H1 (cell line): Measurements from ENCODE around the gene PLXNA4. TPM values are rescaled to one million over a fixed set of nuclear protein-coding genes. Genes with fewer than 3 reads are reported as not detected.

ENCODE experiments used
- CTCF ChIA-PET: fragments of 300-600 bp; sonication (Branson Sonifier 250); formaldehyde crosslinking; loops from one replicate; lab custom pipeline; 2021; ENCODE audit not compliant: partially characterized antibody; lab: Charles Lee
- POLR2A ChIA-PET: fragments of 300-600 bp; sonication (Branson Sonifier 250); formaldehyde crosslinking; loops from one replicate; lab custom pipeline; 2021; ENCODE audit warnings: inconsistent platforms; ENCODE audit not compliant: partially characterized antibody; lab: Charles Lee
- DNase-seq, 2 experiments: peaks; one replicate each; pipeline versions ENCODE4 v3.0.0 to v3.0.0-alpha.2; 2010 to 2022; ENCODE audit warnings: low spot score in 2 of 2, low read depth in 1 of 2, mixed read lengths in 1 of 2
- FAIRE-seq: peaks from 2 replicates; lab custom pipeline; 2011; peaks lifted over from hg19 to GRCh38; lab: Jason Lieb, UNC
- H2AFZ ChIP-seq: 2 replicates; pipeline ENCODE4 v1.8.1; 2012; ENCODE audit warnings: low read length, inconsistent platforms
- H2AK5ac ChIP-seq: 2 replicates; pipeline ENCODE4 v1.6.1; 2013; ENCODE audit warnings: low read depth, low read length
- H2BK120ac ChIP-seq: replicated peaks from 2 replicates; pipeline ENCODE3; 2013; ENCODE audit warnings: low read depth, low read length, inconsistent platforms
- H2BK12ac ChIP-seq: 2 replicates; pipeline ENCODE4 v1.6.1; 2013; ENCODE audit warnings: low read depth, low read length
- H2BK15ac ChIP-seq: 2 replicates; pipeline ENCODE4 v1.6.1; 2013; ENCODE audit warnings: low read length
- H2BK20ac ChIP-seq: 2 replicates; pipeline ENCODE4 v1.6.1; 2013; ENCODE audit warnings: low read length
- H2BK5ac ChIP-seq: 2 replicates; pipeline ENCODE4 v1.6.1; 2013; ENCODE audit warnings: low read depth, low read length
- H3K14ac ChIP-seq: 2 replicates; pipeline ENCODE4 v1.6.1; 2013; ENCODE audit warnings: inconsistent platforms; ENCODE audit not compliant: insufficient read length
- H3K18ac ChIP-seq: 2 replicates; pipeline ENCODE4 v1.6.1; 2013; ENCODE audit warnings: low read length; ENCODE audit errors: extremely low read depth
- H3K23ac ChIP-seq: 2 replicates; pipeline ENCODE4 v1.6.1; 2013; ENCODE audit warnings: inconsistent platforms; ENCODE audit not compliant: insufficient read length
- H3K23me2 ChIP-seq: 2 replicates; pipeline ENCODE4 v1.6.1; 2013; ENCODE audit warnings: low read depth, low read length
- H3K27ac ChIP-seq: 2 replicates; pipeline ENCODE4 v1.6.1; 2011; ENCODE audit warnings: low read depth, low read length, inconsistent platforms
- H3K27me3 ChIP-seq, 4 experiments: replicated peaks in 1 of 4; 1 replicate in 1 of 4; 2 replicates in 3 of 4; pipeline versions ENCODE4 v1.6.1 to v1.8.1; 2011 to 2013; ENCODE audit warnings: low read length in 3 of 4, mild to moderate bottlenecking in 3 of 4, inconsistent platforms in 2 of 4, mixed read lengths in 2 of 4, moderate library complexity in 1 of 4; ENCODE audit not compliant: control insufficient read depth in 3 of 4, insufficient read depth in 3 of 4; ENCODE audit errors: extremely low read depth in 1 of 4
- H3K36me3 ChIP-seq, 4 experiments: 2 replicates each; pipeline versions ENCODE4 v1.6.1 to v1.8.1; 2011 to 2013; ENCODE audit warnings: mild to moderate bottlenecking in 4 of 4, low read length in 3 of 4, moderate library complexity in 2 of 4, control low read depth in 1 of 4, inconsistent platforms in 1 of 4; ENCODE audit not compliant: insufficient read depth in 4 of 4, control insufficient read depth in 2 of 4
- H3K4ac ChIP-seq: replicated peaks from 2 replicates; pipeline ENCODE3; 2013; ENCODE audit warnings: low read length, low read depth, mixed read lengths, inconsistent platforms; ENCODE audit not compliant: insufficient read length
- H3K4me1 ChIP-seq, 4 experiments: replicated peaks in 1 of 4; 1 replicate in 1 of 4; 2 replicates in 3 of 4; pipeline versions ENCODE4 v1.6.1 to v1.8.1; 2011 to 2013; ENCODE audit warnings: low read length in 3 of 4, inconsistent platforms in 2 of 4, mixed read lengths in 1 of 4; ENCODE audit not compliant: insufficient read depth in 4 of 4, control insufficient read depth in 3 of 4
- H3K4me2 ChIP-seq, 2 experiments: 2 replicates each; pipeline versions ENCODE4 v1.6.1 to v1.8.1; 2011 to 2013; ENCODE audit warnings: low read depth in 2 of 2, low read length in 2 of 2, control low read depth in 1 of 2, inconsistent platforms in 1 of 2, mild to moderate bottlenecking in 1 of 2; ENCODE audit not compliant: insufficient read depth in 1 of 2
- H3K4me3 ChIP-seq, 4 experiments: fragments of 200-600, 300-600 bp in 1 of 4; sonication (generic), shearing (Covaris generic), sonication (Bioruptor Twin) in 1 of 4; 2 replicates each; pipeline versions ENCODE4 v1.5.1 to v1.8.1; 2011 to 2016; ENCODE audit warnings: low read length in 4 of 4, low read depth in 3 of 4, control low read depth in 2 of 4, inconsistent platforms in 2 of 4, mild to moderate bottlenecking in 2 of 4, mixed read lengths in 1 of 4, moderate library complexity in 1 of 4; ENCODE audit not compliant: insufficient read depth in 2 of 4; ENCODE audit errors: extremely low read depth in 1 of 4
- H3K56ac ChIP-seq: replicated peaks from 2 replicates; pipeline ENCODE3; 2013; ENCODE audit warnings: low read depth, mild to moderate bottlenecking, mixed read lengths, low read length, inconsistent platforms; ENCODE audit not compliant: insufficient read length
- H3K79me1 ChIP-seq: 2 replicates; pipeline ENCODE4 v1.6.1; 2013; ENCODE audit warnings: low read depth, low read length, control low read depth
- H3K79me2 ChIP-seq, 2 experiments: 2 replicates each; pipeline versions ENCODE4 v1.6.1 to v1.8.1; 2012 to 2013; ENCODE audit warnings: low read length in 2 of 2, mild to moderate bottlenecking in 2 of 2, inconsistent platforms in 1 of 2; ENCODE audit not compliant: insufficient read depth in 2 of 2, control insufficient read depth in 1 of 2
- H3K9ac ChIP-seq, 4 experiments: replicated peaks in 1 of 4; 1 replicate in 1 of 4; 2 replicates in 3 of 4; pipeline versions ENCODE4 v1.6.1 to v1.8.1; 2011 to 2013; ENCODE audit warnings: low read depth in 3 of 4, low read length in 3 of 4, control low read depth in 2 of 4, mild to moderate bottlenecking in 2 of 4, moderate library complexity in 2 of 4, inconsistent platforms in 1 of 4; ENCODE audit errors: extremely low read depth in 1 of 4
- H3K9me3 ChIP-seq, 2 experiments: 2 replicates each; pipeline versions ENCODE4 v1.6.1 to v1.8.1; 2012 to 2013; ENCODE audit warnings: mild to moderate bottlenecking in 2 of 2, moderate library complexity in 2 of 2, control low read depth in 1 of 2, inconsistent platforms in 1 of 2, low read depth in 1 of 2, low read length in 1 of 2, mixed read lengths in 1 of 2; ENCODE audit not compliant: insufficient read depth in 2 of 2
- H4K20me1 ChIP-seq, 2 experiments: replicated peaks in 1 of 2; 2 replicates each; pipeline versions ENCODE3 to v1.8.1; 2011 to 2013; ENCODE audit warnings: inconsistent platforms in 2 of 2, low read length in 2 of 2, mild to moderate bottlenecking in 1 of 2; ENCODE audit not compliant: insufficient read depth in 2 of 2, control insufficient read depth in 1 of 2
- H4K5ac ChIP-seq: 2 replicates; pipeline ENCODE4 v1.6.1; 2013; ENCODE audit warnings: low read length, low read depth, mixed read lengths, inconsistent platforms; ENCODE audit not compliant: insufficient read length
- H4K8ac ChIP-seq: 2 replicates; pipeline ENCODE4 v1.8.0; 2013; ENCODE audit warnings: mild to moderate bottlenecking, moderate library complexity, low read length, inconsistent platforms; ENCODE audit not compliant: insufficient read depth; ENCODE audit errors: extremely low read depth
- H4K91ac ChIP-seq: replicated peaks from 2 replicates; pipeline ENCODE3; 2013; ENCODE audit warnings: low read length, mixed read lengths, inconsistent platforms; ENCODE audit not compliant: insufficient read length
- ATF2 ChIP-seq: IDR thresholded peaks from 2 replicates; pipeline ENCODE4 v1.6.1; 2012; ENCODE audit warnings: low read length, inconsistent platforms
- BACH1 ChIP-seq: IDR thresholded peaks from 2 replicates; pipeline ENCODE4 v1.6.1; 2012; ENCODE audit warnings: low read length, improper control_type of control experiment
- BRCA1 ChIP-seq: IDR thresholded peaks from 2 replicates; pipeline ENCODE4 v1.6.1; 2012; ENCODE audit warnings: low read depth, low read length, improper control_type of control experiment
- CHD2 ChIP-seq: IDR thresholded peaks from 2 replicates; pipeline ENCODE4 v1.6.1; 2012; ENCODE audit warnings: low read length, improper control_type of control experiment
- CREB1 ChIP-seq: IDR thresholded peaks from 2 replicates; pipeline ENCODE4 v1.6.1; 2012; ENCODE audit warnings: inconsistent platforms
- EGR1 ChIP-seq: IDR thresholded peaks from 2 replicates; pipeline ENCODE4 v1.6.1; 2011; ENCODE audit warnings: low read depth, low read length, borderline replicate concordance
- NANOG ChIP-seq: IDR thresholded peaks from 2 replicates; pipeline ENCODE4 v1.6.1; 2011; ENCODE audit warnings: low read length, low read depth, mild to moderate bottlenecking, inconsistent platforms; ENCODE audit not compliant: insufficient read depth, poor library complexity, severe bottlenecking
- POLR2A ChIP-seq, 2 experiments: IDR thresholded peaks; 1 replicate in 1 of 2; 2 replicates in 1 of 2; pipeline ENCODE4 v1.6.1; 2011; ENCODE audit warnings: low read depth in 2 of 2, low read length in 2 of 2, mild to moderate bottlenecking in 2 of 2; ENCODE audit errors: control extremely low read depth in 1 of 2
- POU5F1 ChIP-seq: IDR thresholded peaks from 2 replicates; pipeline ENCODE4 v1.6.1; 2011; ENCODE audit warnings: low read depth, mild to moderate bottlenecking, low read length, moderate library complexity
- SAP30 ChIP-seq: fragments of 300-600 bp; sonication (generic); IDR thresholded peaks from 2 replicates; pipeline ENCODE4 v1.7.1; 2012; ENCODE audit warnings: low read length, moderate library complexity, mild to moderate bottlenecking, inconsistent platforms; ENCODE audit not compliant: insufficient read depth, insufficient replicate concordance
- SIRT6 ChIP-seq: IDR thresholded peaks from one replicate; pipeline ENCODE4 v1.7.1; 2012; ENCODE audit warnings: low read length, inconsistent platforms
- SUZ12 ChIP-seq: fragments of 200-600 bp; sonication (generic); IDR thresholded peaks from 2 replicates; pipeline ENCODE4 v1.6.1; 2012; ENCODE audit warnings: mild to moderate bottlenecking, inconsistent platforms, low read length, moderate library complexity, mixed read lengths
- TAF7 ChIP-seq: optimal IDR thresholded peaks from 2 replicates; pipeline ENCODE3; 2011; ENCODE audit warnings: low read depth, mild to moderate bottlenecking, inconsistent platforms, low read length, moderate library complexity, borderline replicate concordance
- TEAD4 ChIP-seq: IDR thresholded peaks from 2 replicates; pipeline ENCODE4 v1.6.1; 2012; ENCODE audit warnings: low read depth, low read length, inconsistent platforms, mixed read lengths
- WGBS, 2 experiments: shearing (Covaris generic) in 1 of 2; methylation state at CpG; one replicate each; pipeline versions ENCODE4 v1.1.6 to v1.1.7; 2013 to 2015; ENCODE audit warnings: low lambda C conversion rate in 2 of 2, mixed read lengths in 2 of 2, inconsistent platforms in 1 of 2, low coverage in 1 of 2, missing lambda C conversion rate in 1 of 2; ENCODE audit not compliant: insufficient replicate concordance in 2 of 2, insufficient coverage in 1 of 2, insufficient read length in 1 of 2; ENCODE audit errors: extremely low coverage in 1 of 2, missing lambda C conversion rate in 1 of 2; 5-methylcytosine and 5-hydroxymethylcytosine counted together
- polyA plus RNA-seq, 7 experiments: library from polyadenylated mRNA; depleted of rRNA in 3 of 7; stranded (reverse) in 5 of 7; unstranded in 2 of 7; fragments of >200 nt in 5 of 7; fragments of 200-250 nt in 2 of 7; gene quantifications; 1 replicate in 5 of 7; 2 replicates in 1 of 7; 4 replicates in 1 of 7; pipeline versions ENCODE4 v1.2.1 to v1.2.3, GENCODE V29; 2011 to 2013; ENCODE audit warnings: missing spikeins in 2 of 7, mixed read lengths in 2 of 7
- total RNA-seq: library from RNA; stranded (reverse); fragmentation: NEBNext Ultra II Directional; extraction: Animal tissue kit (Norgen Biotek cat#: 25700); gene quantifications from 2 replicates; pipeline ENCODE4 v1.2.1, GENCODE V29; 2021

PLXNA4 gene
- total and polyA plus RNA-seq, 2 of the 8 experiments (the other 6 are each of a cell fraction or from before 2014, with no cell fraction given) = 0.76 to 0.79 TPM

DNA sequence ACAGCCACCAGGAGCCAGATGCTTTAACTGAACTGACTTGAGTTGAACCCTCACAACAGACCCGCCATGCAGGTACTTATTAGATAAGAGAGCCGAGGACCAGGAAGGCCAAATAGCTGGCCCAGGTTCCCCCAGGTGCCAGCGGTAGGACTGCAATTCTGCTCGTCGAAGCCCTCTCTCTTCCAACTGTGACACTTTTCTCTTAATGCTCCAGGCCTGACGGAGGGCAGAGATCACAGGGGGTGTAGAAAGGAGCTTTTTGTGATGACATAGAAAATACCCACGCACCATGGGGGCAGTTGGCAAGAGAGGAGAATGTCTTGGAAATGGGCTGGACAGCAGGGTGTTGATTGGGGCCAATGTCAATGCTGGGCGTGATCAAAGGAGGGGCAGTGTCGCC, 208.5 kb downstream of the PLXNA4 start:
- H2BK12ac ChIP-seq = no peak overlapping the region
- H3K23me2 ChIP-seq = no peaks in the 10 kb centered on the region
- no peak overlapping the region for H2AK5ac ChIP-seq
- WGBS, 2 experiments = 87% methylated on average over 9 of the region's 9 CpGs; no CpG with 5 or more reads in 1 of the 2 experiments
- no peak overlapping the region for H4K8ac ChIP-seq
- no peaks in the 10 kb centered on the region for H4K20me1 ChIP-seq
- no peaks in the 10 kb centered on the region for H3K79me1 ChIP-seq
- no peak overlapping the region for H2BK20ac ChIP-seq
- no peak overlapping the region for H3K18ac ChIP-seq
- POLR2A ChIA-PET = no interaction called here
- DNase-seq (no peak), FAIRE-seq (no peak)
- H3K4me3 ChIP-seq = no peak overlapping the region
- no peak overlapping the region for H2BK15ac ChIP-seq
- H2AFZ ChIP-seq = no peak overlapping the region
- H3K27ac ChIP-seq = no peak overlapping the region
- H3K79me2 ChIP-seq = no peaks in the 10 kb centered on the region
- H3K4me2 ChIP-seq = no peak overlapping the region
- H3K9ac ChIP-seq = no peak overlapping the region
- H3K36me3 ChIP-seq = no peaks in the 10 kb centered on the region
- no peak overlapping the region for H3K4ac ChIP-seq
- no peak overlapping the region for H3K14ac ChIP-seq
- H4K91ac ChIP-seq = no peak overlapping the region
- H4K5ac ChIP-seq = no peak overlapping the region
- CTCF ChIA-PET = interaction anchor here (1.3 kb wide), 1 partner anchor 49 kb away, joined by 3 read pairs; no protein-coding TSS in a partner anchor
- no peaks in the 10 kb centered on the region for H3K9me3 ChIP-seq
- H3K27me3 ChIP-seq = no peaks in the 10 kb centered on the region
- no peaks in the 10 kb centered on the region; a peak in 1 of 7 replicates for H3K4me1 ChIP-seq
- H2BK120ac ChIP-seq = no peak overlapping the region
- no peak overlapping the region for H2BK5ac ChIP-seq
- H3K23ac ChIP-seq = no peak overlapping the region
- no peak overlapping the region for H3K56ac ChIP-seq
- TF ChIP-seq TEAD4 (no peak), SUZ12 (no peak), BACH1 (no peak), CREB1 (no peak), NANOG (no peak), SIRT6 (no peak), POU5F1 (no peak), TAF7 (no peak), EGR1 (no peak), CHD2 (no peak), SAP30 (no peak), ATF2 (no peak), POLR2A (IDR thresholded peaks at IDR 0.05; ENCODE audit: control extremely low read depth in 1 of 2, low read depth in 2 of 2, low read length in 2 of 2) (no peak), BRCA1 (no peak)
